Natural killer cell treated with Interleukin-12 subunit alpha and Interleukin-12 subunit beta and Interleukin-15 and Interleukin-18, amount 100 ng/mL, for 72 hours (primary cell): ENCODE measurements around the gene KIF1A. TPM values are rescaled to one million over a fixed set of nuclear protein-coding genes. Genes with fewer than 3 reads are reported as not detected.

ENCODE experiments used
- ATAC-seq, 2 donors: fragments of 150-1000 bp; cut with Tn5 transposase in 1 of 2; sonication (Bioruptor Pico), chemical (Tn5 transposase) in 1 of 2; 2 replicates each; pipeline ENCODE4 v1.10.0; 2021
- DNase-seq: peaks from one replicate; pipeline ENCODE4 v3.0.0; 2022; ENCODE audit warnings: low spot score
- H3K27ac Mint-ChIP-seq, 2 donors: 1 replicate in 1 of 2; 2 replicates in 1 of 2; pipeline ENCODE4 v1.8.0; 2022; ENCODE audit warnings: mixed read lengths in 2 of 2, mild to moderate bottlenecking in 1 of 2, moderate library complexity in 1 of 2
- H3K27me3 Mint-ChIP-seq, 2 donors: 1 replicate in 1 of 2; 2 replicates in 1 of 2; pipeline ENCODE4 v1.8.0; 2022; ENCODE audit warnings: mixed read lengths in 2 of 2
- H3K36me3 Mint-ChIP-seq: one replicate; pipeline ENCODE4 v1.8.0; 2022; ENCODE audit warnings: mixed read lengths
- H3K4me1 Mint-ChIP-seq, 2 donors: 1 replicate in 1 of 2; 2 replicates in 1 of 2; pipeline ENCODE4 v1.8.0; 2022; ENCODE audit warnings: low read depth in 2 of 2, mixed read lengths in 2 of 2, mild to moderate bottlenecking in 1 of 2
- H3K4me3 Mint-ChIP-seq: one replicate; pipeline ENCODE4 v1.8.0; 2022; ENCODE audit warnings: mixed read lengths
- H3K9me3 Mint-ChIP-seq: 2 replicates; pipeline ENCODE4 v1.8.0; 2022; ENCODE audit warnings: mixed read lengths
- total RNA-seq, 2 donors: library from RNA; stranded (reverse); gene quantifications; one replicate each; pipeline ENCODE4 v1.2.3, GENCODE V29; 2022

The KIF1A gene
- total RNA-seq, 2 donors from 2014 or later, result 0.45 TPM; not detected in 1

DNA sequence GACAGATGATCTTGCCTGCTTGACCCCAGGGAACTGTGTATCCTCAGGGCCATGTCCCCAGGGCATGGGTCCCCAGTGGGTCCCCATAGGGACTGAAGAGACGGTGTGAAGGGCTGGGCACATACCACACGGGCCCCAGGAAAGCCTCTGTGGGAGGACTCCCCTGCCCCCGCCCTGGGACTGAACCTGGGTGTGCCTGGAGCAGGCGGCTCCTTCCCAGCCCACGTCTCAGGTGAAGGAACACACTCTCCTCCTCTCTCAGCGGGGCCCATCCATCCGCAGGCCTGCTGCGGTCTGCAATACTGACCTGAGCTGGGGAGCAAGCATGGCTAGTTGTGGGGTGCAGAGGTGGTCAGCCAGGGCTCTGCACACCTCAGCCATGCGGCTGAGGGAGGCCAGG, 45.2 kb downstream of the KIF1A start:
- DNase-seq (no peak), ATAC-seq (no peak)
- Mint-ChIP-seq H3K27ac (no peak overlapping the region), H3K9me3 (no peaks in the 10 kb centered on the region), H3K4me1 (no peaks in the 10 kb centered on the region), H3K4me3 (no peak overlapping the region), H3K27me3 (no peaks in the 10 kb centered on the region), H3K36me3 (no peaks in the 10 kb centered on the region)

DNA sequence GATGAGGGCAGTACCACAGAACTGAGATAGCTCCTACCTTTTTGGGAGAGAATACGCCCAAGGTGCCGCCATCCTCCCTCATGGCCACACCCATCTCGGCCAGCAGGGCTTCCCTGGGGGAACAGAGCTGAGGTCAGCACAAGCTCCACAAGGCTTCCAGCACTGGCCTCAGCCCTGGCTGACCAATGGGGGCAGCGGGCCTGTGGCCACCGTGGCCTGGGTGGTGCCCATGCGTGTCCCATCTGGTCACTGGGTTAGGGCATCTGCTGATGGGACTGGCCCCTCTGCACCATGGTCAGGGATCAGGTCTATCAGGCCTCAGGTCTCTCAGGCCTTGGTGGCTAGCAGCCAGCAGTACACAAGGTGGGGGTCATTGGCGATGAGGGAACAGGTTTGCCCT, 50.9 kb downstream of the KIF1A start:
- Mint-ChIP-seq H3K27ac (no peak overlapping the region), H3K9me3 (no peaks in the 10 kb centered on the region), H3K4me1 (no peaks in the 10 kb centered on the region), H3K4me3 (no peak overlapping the region), H3K36me3 (no peaks in the 10 kb centered on the region), H3K27me3 (no peaks in the 10 kb centered on the region)
- DNase-seq (no peak), ATAC-seq (no peak)

DNA sequence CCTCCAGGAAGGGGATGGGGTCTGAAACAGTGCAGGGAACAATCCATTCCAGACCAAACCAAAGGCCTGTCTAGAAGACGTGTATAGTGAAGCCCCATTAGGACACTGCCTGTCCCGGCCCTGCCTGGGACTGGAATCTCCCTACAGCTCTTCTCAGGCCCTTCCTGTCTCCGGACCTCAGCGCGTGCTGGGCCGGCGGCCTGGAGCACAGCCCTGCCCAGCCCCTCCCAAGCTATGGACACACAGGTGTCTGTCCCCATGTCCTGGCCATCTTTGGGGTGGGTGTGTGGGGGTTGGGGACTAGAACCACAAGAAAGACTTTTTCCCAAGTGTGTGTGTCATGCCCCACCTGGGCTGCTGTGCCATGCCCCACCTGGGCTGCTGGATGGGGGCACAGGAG, 51.8 kb downstream of the KIF1A start:
- ATAC-seq (no peak), DNase-seq (no peak)
- no peaks in the 10 kb centered on the region for H3K9me3 Mint-ChIP-seq
- H3K27me3 Mint-ChIP-seq, result no peaks in the 10 kb centered on the region
- H3K4me3 Mint-ChIP-seq, result no peak overlapping the region
- no peaks in the 10 kb centered on the region for H3K36me3 Mint-ChIP-seq
- H3K27ac Mint-ChIP-seq, result no peak overlapping the region
- no peaks in the 10 kb centered on the region for H3K4me1 Mint-ChIP-seq

DNA sequence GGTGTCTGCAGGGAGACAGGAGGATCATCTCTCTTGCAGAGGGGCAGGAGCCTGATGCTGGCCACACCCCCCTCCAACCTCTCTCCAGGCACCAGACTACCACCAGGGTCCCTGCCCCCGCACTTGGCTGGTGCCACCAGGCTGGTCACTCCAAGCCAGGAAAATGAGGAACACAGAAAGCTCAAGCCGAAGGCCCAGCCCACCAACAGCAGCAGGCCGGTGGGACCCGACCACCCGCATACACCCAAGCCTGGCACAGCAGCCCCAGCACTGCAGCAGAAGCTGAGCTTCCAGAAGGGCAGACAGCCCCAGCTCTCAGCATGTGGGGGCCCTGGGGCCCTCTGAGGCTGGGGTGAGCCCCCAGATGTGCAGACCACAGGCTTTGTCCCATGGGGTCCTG, 52.7 kb downstream of the KIF1A start:
- ATAC-seq (no peak), DNase-seq (no peak)
- Mint-ChIP-seq H3K4me3 (no peak overlapping the region), H3K27ac (no peak overlapping the region), H3K4me1 (no peaks in the 10 kb centered on the region), H3K36me3 (no peaks in the 10 kb centered on the region), H3K9me3 (no peaks in the 10 kb centered on the region), H3K27me3 (no peaks in the 10 kb centered on the region)

DNA sequence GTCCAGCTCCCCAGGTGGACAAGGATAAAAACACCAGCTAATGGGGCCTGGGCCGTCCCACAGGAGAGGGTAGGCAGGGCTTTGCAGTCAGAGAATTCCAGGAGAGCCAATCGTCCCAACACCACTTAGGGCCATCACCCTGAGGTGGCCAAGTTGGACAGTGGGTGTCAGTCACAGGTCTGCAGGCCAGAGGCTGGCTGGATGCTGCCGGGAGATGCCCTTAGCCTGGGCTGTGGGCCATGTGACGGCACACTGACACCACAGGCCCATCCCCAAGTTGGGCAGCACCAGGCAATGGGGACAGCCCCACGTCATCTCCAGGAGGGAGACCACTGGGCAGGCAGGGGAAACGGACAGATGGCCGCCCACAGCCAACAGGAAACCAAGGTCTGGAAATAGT, 53.9 kb downstream of the KIF1A start:
- no peaks in the 10 kb centered on the region for H3K4me1 Mint-ChIP-seq
- H3K27me3 Mint-ChIP-seq, result no peaks in the 10 kb centered on the region
- H3K4me3 Mint-ChIP-seq, result no peak overlapping the region
- no peaks in the 10 kb centered on the region for H3K36me3 Mint-ChIP-seq
- no peaks in the 10 kb centered on the region for H3K9me3 Mint-ChIP-seq
- no peak overlapping the region for H3K27ac Mint-ChIP-seq
- ATAC-seq, result no peak
- DNase-seq, result no peak

DNA sequence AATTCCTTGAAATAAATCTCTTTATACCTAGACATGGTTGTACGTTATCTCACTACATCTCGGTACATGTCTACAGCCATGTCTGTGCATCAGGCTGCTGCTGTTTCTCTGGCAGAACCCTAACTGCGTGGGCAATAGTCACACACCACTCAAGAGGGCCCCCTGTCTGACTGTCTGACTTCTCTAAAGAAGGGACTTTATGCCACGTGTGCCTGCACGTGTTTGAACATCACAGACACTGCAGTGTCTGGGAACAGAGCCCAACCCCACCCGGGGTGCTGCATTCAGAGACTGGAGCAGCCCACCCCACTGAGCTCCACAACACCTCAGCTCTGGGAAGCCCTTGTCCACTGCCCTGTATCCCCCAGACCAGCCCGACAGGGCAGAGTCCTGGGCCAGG, 55.0 kb downstream of the KIF1A start:
- no peak overlapping the region for H3K27ac Mint-ChIP-seq
- no peaks in the 10 kb centered on the region for H3K27me3 Mint-ChIP-seq
- DNase-seq (no peak), ATAC-seq (no peak)
- no peaks in the 10 kb centered on the region for H3K36me3 Mint-ChIP-seq
- no peaks in the 10 kb centered on the region for H3K4me1 Mint-ChIP-seq
- no peak overlapping the region for H3K4me3 Mint-ChIP-seq
- no peaks in the 10 kb centered on the region for H3K9me3 Mint-ChIP-seq

DNA sequence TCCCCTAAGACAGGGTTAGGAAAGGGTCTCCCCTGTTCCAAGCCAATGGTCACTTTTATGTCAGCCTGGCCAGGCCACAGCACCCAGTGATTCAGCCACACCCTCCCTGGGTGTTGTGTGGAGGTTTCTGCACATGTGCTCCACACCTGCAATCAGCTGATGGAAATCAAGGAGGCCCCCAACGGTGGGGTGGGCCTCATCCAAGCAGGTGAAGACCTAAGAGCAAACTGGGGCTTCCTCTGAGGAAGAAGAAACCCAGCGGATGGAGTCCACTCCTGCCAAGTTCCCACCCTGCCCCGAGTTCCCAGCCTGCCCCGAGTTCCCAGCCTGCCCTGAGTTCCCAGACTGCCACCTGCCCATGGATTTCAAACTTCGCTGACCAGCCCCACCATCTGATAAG, 55.4 kb downstream of the KIF1A start:
- no peak overlapping the region for H3K4me3 Mint-ChIP-seq
- ATAC-seq, result no peak
- H3K9me3 Mint-ChIP-seq, result no peaks in the 10 kb centered on the region

DNA sequence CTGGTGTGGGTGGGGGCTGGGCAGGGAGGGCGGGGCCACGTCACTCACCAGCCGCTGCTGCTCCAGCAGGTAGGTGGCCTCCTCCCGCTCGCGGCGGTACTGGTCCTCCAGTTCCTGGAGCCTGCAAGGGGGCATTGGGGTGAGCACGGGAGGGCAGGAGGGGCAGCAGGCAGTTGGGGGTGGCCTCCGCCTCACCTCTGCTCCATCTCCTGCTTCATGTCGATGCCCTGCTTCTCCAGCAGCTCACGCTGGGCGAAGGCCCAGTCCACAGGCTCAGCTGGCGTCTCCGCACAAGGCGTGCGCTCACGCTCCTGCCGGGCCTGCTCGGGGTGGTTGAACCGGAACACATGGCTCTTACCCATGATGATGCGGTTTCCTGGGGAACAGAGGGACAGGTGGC, 57.0 kb downstream of the KIF1A start:
- Mint-ChIP-seq H3K27me3 (no peaks in the 10 kb centered on the region), H3K36me3 (no peaks in the 10 kb centered on the region), H3K4me1 (no peaks in the 10 kb centered on the region), H3K4me3 (no peak overlapping the region), H3K27ac (no peak overlapping the region), H3K9me3 (no peaks in the 10 kb centered on the region)
- no peak for DNase-seq
- no peak for ATAC-seq

More for the DNA sequence above, 55.4 kb downstream of the KIF1A start:
- no peak for DNase-seq
- H3K4me1 Mint-ChIP-seq, result no peaks in the 10 kb centered on the region
- no peaks in the 10 kb centered on the region for H3K27me3 Mint-ChIP-seq
- H3K36me3 Mint-ChIP-seq, result no peaks in the 10 kb centered on the region
- no peak overlapping the region for H3K27ac Mint-ChIP-seq

DNA sequence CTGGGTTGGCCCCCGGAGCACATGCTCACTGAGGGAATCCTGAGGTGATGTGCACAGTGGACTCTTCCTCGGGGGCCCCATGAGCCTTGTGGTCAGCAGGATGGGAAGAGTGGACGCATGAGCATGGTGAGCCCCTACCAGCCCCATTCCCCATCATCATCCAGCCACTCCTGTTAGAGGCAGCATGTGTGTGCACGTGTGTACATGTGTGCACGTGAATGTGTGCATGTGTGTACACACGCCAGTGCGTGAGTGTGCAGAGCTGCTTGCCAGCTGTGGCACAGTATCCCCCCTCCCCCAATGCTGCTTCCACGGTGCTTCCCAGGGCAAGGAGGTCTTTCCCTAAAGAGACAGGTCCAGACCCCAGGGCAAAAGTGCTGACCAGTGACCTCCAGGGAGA, 57.8 kb downstream of the KIF1A start:
- Mint-ChIP-seq H3K27me3 (no peaks in the 10 kb centered on the region), H3K36me3 (no peaks in the 10 kb centered on the region), H3K4me1 (no peaks in the 10 kb centered on the region), H3K9me3 (no peaks in the 10 kb centered on the region), H3K4me3 (no peak overlapping the region), H3K27ac (no peak overlapping the region)
- ATAC-seq (no peak), DNase-seq (no peak)

DNA sequence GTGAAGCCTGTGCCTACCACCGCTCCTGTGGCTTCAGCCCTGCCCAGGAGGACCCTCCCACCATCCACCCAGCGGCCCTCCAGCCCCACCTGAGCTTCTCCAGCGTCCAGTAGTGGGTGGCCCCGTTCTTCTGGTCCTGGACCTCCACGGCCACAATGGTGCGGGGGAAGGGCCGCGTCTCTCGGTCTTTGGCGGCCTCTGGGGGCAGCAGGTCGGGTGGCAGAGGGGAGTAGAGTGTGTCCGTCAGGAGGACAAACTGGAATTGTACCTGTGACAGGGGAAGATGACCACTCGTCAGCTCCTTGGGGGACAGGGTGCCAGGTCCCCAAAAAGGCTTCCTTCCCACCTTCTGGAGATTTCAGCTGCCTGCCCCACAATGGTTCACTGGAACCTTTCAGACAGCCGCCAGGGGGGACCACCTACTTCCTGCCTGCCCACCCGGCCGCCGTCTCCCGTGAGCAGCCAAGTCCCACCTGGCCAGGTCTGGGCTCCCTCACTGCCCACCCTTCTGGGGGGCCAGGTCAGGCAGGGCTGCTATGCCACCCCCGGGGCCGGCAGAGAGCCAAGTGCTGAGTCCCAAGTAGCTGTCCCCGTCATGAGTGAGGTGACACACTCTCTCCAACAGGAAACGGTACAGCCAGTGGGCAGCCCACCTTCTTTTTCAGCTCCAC, 59.3 kb downstream of the KIF1A start:
- Mint-ChIP-seq H3K27ac (no peak overlapping the region), H3K4me1 (no peaks in the 10 kb centered on the region), H3K9me3 (no peaks in the 10 kb centered on the region), H3K27me3 (no peaks in the 10 kb centered on the region), H3K36me3 (no peaks in the 10 kb centered on the region), H3K4me3 (no peak overlapping the region)
- DNase-seq (no peak), ATAC-seq (no peak)

DNA sequence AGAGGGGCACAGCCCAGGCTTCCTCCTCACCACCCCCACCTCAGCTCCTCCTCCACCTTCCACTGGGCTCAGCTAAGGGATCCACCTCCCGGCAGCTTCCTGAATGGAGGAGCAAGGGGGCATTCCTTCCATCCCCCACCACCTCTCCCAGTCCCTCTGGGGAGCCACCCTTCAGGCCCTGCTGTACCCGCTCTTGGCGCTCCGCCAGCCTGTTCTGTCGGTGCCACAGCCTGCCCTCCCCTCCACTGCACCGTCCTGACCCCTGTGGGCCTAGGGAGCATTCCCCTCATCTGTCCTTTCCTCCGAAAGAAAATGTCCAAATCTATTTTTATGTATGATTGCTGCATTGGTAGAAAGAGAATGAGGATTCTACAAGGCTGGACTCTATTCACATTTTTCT, 59.9 kb downstream of the KIF1A start:
- H3K27me3 Mint-ChIP-seq, result no peaks in the 10 kb centered on the region
- ATAC-seq, result no peak

DNA sequence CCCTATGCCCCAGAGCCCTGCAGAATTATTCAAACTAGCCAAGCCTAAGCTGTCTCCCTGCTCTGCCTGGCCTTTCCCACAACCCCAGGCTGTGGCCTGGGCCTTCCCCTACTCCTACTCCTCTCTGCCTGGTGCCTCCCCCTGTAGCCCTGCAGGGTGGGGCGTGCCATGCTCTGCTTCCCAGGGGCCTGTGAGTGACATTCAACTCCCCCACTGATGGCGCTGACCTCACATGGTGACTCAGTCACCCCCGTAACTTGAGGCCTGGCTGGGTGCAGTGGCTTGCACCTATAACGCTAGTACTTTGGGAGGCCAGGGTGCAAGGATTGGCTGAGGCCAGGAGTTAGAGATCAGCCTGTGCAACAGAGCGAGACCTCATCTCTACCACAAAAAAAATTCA, 60.6 kb downstream of the KIF1A start:
- Mint-ChIP-seq H3K27ac (no peak overlapping the region), H3K4me3 (no peak overlapping the region), H3K27me3 (no peaks in the 10 kb centered on the region), H3K9me3 (no peaks in the 10 kb centered on the region), H3K36me3 (no peaks in the 10 kb centered on the region), H3K4me1 (peaks cover 0 to 2% of the 10 kb centered on the region in 2 donors)
- ATAC-seq (no peak), DNase-seq (no peak)

More for the DNA sequence above, 59.9 kb downstream of the KIF1A start:
- no peak for DNase-seq
- Mint-ChIP-seq H3K4me3 (no peak overlapping the region), H3K4me1 (peaks cover 0 to under 1% of the 10 kb centered on the region in 2 donors), H3K9me3 (no peaks in the 10 kb centered on the region), H3K27ac (no peak overlapping the region), H3K36me3 (no peaks in the 10 kb centered on the region)

DNA sequence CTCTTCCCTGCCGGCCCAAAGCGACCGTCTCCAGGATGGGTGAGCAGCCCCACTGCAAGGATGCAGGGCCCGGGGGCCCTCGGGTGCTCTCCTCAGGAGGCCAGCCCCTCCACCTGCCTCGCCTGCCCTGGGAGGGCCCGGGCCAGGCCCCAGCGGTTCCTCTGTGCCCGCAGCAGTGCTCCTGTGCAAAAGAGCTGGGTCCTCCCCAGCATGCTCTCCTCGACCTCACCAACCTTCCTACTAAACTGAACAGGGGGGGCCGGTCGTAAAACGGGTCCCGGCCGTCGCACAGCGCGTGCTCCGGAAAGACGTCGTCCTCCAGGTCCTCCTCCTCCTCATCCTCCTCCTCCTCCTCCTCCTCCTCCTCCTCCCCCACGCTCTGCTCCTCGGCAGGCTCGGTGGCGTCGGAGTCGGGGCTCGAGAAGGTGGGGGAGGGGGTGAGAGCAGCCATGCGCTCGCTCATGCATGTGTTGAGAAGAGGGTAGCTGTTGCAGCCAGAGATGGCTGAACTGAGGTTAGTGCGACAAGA, 62.9 kb downstream of the KIF1A start:
- no peaks in the 10 kb centered on the region for H3K27me3 Mint-ChIP-seq
- ATAC-seq (no peak), DNase-seq (no peak)
- no peaks in the 10 kb centered on the region for H3K36me3 Mint-ChIP-seq
- H3K9me3 Mint-ChIP-seq, result no peaks in the 10 kb centered on the region
- no peak overlapping the region for H3K4me3 Mint-ChIP-seq
- H3K4me1 Mint-ChIP-seq, result peaks cover 0 to 2% of the 10 kb centered on the region in 2 donors
- no peak overlapping the region for H3K27ac Mint-ChIP-seq

DNA sequence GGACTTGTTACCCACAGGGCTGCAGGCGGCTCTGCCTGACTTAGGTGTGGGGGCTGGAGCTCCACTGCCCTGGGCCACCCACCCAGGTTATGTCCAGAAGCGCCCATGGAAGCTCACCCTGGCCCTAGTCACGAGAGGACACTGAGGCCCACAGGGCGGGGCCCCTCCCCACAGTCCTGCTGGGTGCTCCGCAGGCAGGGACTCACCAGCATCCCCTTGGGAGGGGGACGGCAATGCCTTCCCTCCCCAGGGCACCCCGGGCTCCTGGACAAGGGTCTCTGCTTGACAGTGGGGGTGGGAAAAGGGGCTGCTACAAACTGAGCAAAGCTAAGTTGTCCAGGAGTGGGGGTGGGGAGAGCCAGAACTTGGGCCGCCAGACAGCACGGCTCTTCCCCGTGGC, 67.8 kb downstream of the KIF1A start:
- Mint-ChIP-seq H3K27me3 (no peaks in the 10 kb centered on the region), H3K4me3 (no peak overlapping the region), H3K9me3 (no peaks in the 10 kb centered on the region), H3K4me1 (peaks cover 0 to 2% of the 10 kb centered on the region in 2 donors), H3K36me3 (no peaks in the 10 kb centered on the region), H3K27ac (no peak overlapping the region)
- ATAC-seq (no peak), DNase-seq (no peak)

DNA sequence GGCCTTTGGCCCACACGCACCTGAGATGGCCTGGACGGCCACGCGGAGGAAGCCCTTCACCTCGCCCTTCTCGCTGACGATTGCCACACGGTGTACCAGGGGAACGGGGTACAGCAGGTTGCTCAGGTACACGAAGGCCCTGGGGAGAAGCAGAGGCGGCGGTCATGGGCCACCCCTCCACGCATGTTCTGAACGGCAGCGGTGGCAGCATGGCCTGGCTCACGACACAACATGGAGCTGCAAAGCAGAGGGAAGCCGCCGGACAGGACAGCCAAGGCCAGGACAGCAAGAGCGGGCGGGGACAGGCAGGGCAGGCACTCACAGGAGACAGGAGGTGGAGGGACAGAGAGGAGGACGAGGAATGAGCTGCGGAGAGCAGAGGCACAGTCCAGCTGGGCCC, 69.6 kb downstream of the KIF1A start:
- H3K27ac Mint-ChIP-seq, result no peak overlapping the region
- H3K4me3 Mint-ChIP-seq, result no peak overlapping the region
- ATAC-seq (no peak), DNase-seq (no peak)
- no peaks in the 10 kb centered on the region for H3K27me3 Mint-ChIP-seq
- H3K36me3 Mint-ChIP-seq, result no peaks in the 10 kb centered on the region
- no peaks in the 10 kb centered on the region for H3K9me3 Mint-ChIP-seq
- peaks cover 0 to 2% of the 10 kb centered on the region in 2 donors for H3K4me1 Mint-ChIP-seq
